NCI-H2227 (cell line): Measurements from ENCODE around the gene CALHM5.

Experiments used
- DNase-seq: peaks from one replicate; lab custom pipeline; 2025; ENCODE audit not compliant: unreplicated experiment; lab: John Stamatoyannopoulos, UW

CALHM5 gene

DNA sequence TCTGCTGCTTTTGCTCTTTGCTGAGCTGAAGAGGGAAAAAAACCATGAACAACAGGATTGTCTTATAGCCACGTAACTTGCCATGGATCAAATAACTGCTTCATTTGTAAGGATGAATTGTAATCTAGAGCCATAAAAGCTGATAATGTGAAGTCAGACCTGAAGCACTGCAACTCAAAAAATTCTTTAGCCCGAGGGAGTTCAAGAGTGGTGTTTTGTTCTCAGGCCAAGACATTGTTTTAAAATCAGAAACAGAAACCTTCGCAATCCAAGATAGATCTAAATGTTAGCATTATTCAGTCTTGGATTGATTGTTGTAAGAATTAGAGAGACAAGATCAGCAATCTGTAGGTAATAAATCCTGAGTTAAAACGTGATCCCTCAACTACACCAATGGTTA, 34.2 kb downstream of the CALHM5 start, which contains the start of gene TRAPPC3L:
Gene TRAPPC3L (minus strand): TSS at position 34 of the 400 bp plus-strand sequence. CDS start 170 bp downstream, outside the sequence.
- DNase-seq = no peak

DNA sequence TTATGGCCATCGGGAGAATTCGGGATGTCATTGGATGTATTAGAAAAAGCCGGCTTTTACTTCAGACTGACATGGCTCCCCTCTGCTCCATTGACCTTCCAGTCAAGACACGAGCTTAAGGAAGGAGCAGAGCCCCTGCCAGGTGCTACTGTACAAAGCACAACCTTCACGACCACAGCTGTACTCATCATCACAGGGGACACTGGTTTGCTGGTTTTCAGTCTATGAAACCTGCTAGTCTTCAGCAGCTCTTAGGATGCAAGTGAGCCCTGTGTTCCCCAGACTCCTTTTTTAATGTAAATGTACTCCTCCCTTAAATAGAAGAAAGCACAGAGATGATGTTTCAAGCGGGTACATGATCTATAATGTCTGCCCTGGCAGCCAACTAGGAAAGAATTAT, 35.9 kb downstream of the CALHM5 start:
- no peak for DNase-seq

DNA sequence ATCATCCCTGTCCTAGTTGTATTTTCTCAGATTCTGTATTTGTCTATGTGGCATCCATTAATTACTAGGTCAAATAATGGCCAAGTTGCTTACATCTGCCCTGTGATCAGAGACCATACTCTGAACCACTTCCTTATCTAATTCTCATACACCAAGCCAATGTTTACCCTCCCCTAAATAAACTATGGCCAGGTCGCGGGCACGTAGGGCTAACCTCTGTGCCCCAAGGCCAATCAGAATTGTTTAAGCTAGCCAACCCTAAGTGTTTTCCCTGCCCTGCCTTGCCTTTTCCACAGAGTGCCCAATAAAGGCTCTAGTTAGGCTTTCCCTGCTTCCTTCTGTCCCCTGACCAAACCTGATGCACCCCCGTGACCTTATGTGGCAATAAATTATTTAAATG, 39.4 kb downstream of the CALHM5 start:
- DNase-seq = no peak

DNA sequence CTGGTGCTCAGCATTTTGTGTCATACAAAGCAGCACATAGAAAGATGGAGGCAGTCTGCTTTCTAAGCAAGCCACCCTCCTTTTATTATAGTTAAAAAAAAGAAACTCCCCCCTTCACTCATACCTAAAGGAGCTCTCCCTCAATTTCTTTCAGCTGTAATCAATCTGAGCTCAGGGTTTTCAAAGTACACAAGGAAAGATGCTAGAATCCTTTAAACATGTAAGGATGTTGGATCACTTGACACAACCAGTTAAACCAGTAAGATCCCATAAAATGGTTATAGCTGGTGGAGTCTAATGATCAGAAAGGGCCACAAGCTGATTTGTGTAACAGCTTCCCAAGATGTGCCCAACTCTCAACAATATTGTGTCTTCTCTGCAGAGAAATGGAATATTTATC, 42.0 kb downstream of the CALHM5 start, which contains the start of gene CALHM4:
Gene CALHM4 (plus strand): TSS at position 301 of the 400 bp plus-strand sequence. CDS start 43 bp downstream, at position 344.
- no peak for DNase-seq

DNA sequence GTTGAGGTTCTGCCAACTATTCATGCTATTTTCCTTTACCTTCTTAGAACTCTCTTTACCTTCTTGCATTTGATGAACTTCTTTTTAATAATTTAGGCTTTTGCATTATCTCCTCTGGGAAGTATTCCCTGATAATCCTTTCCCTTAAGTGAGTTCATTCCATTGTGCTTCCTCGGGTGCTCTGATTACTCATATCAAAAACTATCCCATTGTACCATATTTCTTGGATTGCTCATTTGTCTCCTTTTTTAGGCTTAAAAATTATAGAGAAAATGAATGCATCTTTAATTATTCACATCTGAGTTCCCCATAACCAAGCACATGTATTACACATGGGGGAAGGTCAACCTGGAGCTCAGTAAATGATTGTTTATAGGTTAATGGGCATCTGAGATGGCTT, 44.6 kb downstream of the CALHM5 start:
- DNase-seq = no peak

DNA sequence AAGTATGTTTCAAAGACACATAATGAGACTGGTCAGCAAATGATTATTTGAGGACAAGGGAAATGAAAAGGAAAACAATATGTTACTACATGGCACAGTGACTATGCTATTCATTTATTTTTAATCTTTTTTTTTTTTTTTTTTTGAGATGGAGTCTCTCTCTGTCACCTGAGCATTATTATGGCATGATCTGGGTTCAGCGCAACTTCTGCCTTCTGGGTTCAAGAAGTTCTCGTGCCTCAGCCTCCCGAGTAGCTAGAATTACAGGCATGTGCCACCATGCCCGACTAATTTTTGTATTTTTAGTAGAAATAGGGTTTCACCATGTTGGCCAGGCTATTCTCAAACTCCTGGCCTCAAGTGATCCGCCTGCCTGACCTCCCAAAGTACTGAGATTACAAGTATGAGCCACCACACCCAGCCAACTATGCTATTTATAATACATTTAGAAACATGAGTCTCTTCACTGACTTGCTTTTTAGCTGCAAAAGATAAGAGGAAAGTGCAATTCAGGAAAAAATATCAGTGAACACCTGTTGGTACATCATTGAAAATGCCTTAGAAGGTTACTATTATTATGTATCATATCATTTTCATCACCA, 45.5 kb downstream of the CALHM5 start:
- no peak for DNase-seq

DNA sequence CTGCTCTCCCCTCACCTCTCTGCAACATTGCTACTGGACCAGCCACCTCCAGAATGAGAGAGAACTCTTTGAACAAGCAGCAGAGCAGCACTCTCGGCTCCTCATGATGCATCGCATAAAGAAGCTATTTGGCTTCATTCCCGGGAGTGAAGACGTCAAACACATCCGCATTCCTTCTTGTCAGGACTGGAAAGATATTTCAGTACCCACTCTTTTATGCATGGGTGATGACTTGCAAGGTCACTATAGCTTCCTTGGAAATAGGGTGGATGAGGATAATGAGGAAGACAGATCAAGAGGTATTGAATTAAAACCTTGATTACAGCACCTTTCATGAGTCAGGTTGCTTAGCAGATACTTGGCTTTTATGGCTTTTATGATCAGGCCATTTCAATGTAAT, 46.5 kb downstream of the CALHM5 start:
- DNase-seq = peak; percentile 19

DNA sequence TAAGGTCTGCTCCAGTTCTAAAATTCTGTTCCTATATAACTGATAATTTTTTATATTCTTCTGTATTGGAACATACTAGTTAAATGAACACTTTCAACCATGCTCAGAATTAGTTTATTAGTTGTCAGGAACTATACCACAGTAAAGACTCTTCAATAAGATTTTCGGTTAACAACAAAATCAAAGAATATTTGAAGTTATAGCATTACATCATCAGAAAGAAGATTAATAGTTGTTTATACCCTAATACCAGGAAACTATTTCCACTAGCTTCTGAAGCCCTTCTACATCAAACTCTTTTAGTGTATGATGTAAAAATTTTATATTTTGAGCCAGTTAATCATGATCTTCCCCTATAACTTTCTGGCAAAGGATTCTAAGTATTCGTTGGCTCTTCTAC, 48.7 kb downstream of the CALHM5 start:
- DNase-seq = no peak

DNA sequence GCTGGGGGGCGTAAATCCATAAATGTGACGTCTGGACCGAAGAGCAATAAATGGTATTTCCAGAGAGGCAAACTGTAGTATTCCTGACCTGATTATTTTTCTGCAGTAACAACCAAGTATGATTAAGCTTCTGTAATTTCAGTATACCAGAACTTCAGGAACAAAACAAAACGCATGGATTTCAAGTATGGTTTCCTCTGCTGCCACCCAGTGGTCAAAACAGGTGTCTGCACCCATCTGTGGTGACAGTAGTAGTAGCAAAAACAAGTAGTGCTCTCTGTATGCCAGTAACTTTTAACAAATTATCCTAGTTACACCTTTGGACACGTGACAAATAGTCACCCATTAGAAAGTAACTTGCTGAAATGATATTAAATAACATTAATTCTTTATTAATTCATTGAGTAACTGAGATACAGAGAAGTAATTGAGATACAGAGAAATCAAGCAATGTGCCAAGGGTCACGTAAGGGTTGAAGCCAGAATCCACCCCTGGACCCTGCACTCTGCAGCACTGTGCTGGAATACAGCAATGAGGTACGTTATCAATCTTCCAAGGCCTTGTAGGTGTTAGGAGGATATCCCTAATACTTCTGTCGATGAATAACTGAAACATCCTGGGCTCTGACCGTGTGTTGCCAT, 50.1 kb downstream of the CALHM5 start:
- peak; percentile 67 for DNase-seq

DNA sequence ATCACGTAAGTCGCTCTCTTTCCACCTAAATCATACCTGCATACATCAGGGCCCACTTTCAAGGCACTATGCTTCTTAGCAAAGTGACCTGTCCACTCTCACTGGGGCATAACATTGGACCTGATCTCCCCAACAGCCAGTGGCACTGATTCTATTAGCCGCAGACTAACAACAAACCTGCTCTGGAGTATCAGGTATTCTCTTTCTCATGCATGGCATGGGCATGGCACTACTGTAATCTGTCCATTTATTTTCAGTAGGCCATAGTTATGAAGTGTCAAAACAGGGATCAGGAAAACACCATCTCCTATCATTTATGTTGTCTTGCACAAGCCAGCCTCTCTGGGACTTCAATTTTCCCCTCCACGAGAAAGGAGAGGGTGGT, 50.6 kb downstream of the CALHM5 start:
- DNase-seq = no peak

DNA sequence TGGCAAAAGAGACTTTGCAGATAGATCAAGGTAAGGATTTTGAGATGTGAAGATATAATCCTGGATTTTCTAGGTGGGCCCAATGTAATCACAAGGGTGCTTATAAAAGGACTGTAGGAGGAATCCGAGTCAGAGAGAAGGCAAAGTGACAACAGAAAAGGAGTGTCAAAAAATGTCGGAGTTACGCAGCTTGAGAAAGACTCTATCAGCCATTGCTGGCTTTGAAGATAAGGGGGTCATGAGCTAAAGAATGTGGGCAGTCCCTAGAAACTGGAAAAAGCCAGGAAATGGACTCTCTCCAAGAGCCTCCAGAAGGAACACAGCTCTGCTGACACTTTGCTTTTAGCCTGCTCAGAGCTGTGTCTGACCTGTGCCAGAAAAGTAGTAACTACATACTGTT, 51.2 kb downstream of the CALHM5 start:
- DNase-seq = no peak

DNA sequence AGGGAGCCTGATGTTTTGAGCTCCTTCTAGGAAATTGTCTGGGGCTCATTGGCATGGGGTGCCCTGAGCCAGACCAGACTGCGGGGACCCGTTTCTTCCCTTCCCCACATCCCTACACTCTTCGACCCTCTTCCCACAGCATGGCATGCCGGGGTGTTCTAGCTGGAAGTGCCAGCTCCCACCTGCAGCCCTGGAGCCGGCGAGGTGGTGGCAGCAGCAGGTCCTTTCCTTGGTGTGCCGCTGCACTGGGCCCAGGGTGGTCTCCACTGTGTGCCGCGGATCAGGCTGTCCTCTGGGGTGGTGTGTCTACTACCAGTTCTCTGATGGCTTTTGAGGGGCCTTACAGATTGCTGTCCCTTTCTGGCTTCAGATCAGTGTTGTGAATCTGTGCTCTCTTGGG, 52.4 kb downstream of the CALHM5 start:
- no peak for DNase-seq

DNA sequence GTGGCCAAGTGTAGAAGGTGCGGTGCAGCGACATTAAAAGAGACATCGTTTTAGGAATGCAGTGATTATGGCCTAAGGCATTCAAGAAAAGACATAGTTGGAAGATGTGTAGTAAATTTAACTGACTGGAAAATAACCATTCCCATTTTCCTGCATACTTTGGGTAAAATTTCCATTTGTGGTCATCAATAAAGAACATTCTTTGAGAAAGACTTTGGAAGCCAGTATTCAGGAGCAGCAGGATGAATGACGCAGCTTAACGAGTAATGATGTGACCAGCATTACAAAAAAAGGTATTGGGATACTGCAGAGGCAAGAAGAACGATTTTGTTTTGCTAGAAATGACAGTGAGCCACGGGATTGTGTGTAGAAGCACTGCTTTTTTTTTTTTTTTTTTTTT, 52.9 kb downstream of the CALHM5 start:
- no peak for DNase-seq

DNA sequence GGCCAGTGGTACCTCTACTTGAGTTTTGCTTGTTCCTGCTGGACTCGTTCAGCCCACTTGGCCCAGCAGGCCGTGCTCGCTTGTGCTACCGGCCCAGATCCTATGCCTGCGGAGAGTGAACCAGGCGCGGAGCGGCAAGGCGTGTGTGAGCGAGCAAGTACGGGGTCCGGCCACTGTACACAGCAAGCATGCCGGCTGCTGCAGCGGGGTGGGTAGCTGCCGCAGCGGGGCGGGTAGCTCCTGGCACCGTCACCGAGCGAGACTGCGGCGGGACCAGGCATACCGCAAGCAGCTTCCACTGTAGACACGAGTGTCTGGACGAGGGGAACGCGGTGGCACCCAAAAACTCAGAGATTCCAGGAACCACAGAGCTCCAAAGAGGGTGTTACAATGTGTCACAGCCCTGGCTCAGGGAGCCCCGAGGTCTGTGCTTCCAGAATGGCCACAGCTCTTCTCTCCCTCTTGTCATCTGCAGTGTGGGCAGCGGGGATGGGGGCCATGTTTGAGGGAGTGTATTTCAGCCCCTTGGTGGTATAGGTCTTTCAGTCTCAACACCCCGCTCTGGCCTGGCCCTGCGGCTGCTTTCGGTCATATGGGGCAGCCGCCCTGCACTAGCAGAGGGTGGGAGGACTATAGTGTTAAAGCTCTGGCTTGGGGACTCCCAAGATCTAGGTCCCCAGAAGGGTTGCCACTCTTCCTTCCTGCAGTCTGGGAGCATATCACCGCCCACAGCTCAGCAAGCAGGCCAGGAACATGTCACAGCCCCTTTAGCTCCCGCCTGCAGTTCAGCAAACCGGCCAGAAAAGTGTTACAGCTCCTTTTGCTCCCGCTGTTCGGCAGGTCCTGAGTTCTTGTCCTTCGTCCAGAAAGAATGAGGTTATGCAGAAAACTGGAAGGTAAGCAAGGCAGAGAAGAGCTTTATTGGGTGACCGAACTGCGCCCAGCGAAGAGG, 53.8 kb downstream of the CALHM5 start:
- DNase-seq = peak; percentile 55

DNA sequence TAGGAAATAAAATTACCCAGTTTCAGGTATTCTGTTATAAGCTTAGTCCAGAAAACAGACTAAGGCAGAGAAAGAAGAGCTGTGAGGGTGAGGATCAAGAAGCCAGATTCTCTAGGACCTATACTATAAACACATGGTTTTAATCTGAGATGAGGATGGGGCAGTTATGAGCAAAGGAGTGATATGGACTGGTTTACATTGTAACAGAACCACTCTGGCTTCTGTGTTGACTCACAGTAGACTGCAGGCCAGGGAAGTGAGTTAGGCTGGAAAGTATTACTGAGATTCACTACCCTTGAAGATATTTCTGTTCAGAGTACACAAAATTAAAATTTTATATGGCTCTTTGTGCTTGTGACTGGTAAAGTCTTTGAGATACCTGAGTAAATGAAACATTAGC, 56.7 kb downstream of the CALHM5 start:
- no peak for DNase-seq

DNA sequence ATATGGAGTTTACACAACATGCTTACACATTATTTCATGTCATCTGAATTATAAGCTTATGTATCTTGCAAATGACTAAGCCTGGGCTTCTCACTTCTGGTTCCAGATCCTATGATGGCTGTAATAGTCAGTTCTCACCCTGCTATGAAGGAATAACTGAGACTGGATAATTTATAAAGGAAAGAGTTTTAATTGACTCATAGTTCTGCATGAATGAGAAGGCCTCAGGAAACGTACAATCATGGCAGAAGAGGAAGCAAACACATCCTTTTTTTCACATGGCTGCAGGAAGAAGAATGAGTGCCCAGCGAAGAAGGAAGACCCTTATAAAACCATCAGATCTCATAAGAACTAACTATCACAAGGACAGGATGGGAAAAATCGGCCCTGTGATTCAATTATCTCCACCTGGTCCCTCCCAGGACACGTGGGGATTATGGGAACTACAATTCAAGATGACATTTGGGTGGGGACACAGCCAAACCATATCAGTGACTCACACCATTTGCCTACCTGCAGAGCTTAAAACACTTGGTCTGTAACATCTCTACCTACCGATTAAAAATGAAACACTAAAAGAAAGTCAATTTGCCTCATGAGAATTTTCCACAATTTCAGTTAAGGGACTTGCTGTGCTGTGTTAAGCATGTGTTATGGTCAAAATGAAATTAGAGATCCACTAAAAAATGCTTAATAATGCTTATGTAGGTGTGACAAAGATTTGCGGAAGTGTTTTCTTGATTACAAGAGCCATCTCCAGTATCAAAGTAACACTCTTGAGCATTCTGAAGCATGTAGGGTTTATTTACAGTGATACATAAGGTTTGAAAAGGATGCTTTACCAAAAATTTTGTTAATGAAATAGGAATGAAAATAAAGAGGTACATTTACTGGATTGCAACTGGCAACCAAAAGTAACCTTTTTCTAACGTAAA, 57.6 kb downstream of the CALHM5 start:
- no peak for DNase-seq

DNA sequence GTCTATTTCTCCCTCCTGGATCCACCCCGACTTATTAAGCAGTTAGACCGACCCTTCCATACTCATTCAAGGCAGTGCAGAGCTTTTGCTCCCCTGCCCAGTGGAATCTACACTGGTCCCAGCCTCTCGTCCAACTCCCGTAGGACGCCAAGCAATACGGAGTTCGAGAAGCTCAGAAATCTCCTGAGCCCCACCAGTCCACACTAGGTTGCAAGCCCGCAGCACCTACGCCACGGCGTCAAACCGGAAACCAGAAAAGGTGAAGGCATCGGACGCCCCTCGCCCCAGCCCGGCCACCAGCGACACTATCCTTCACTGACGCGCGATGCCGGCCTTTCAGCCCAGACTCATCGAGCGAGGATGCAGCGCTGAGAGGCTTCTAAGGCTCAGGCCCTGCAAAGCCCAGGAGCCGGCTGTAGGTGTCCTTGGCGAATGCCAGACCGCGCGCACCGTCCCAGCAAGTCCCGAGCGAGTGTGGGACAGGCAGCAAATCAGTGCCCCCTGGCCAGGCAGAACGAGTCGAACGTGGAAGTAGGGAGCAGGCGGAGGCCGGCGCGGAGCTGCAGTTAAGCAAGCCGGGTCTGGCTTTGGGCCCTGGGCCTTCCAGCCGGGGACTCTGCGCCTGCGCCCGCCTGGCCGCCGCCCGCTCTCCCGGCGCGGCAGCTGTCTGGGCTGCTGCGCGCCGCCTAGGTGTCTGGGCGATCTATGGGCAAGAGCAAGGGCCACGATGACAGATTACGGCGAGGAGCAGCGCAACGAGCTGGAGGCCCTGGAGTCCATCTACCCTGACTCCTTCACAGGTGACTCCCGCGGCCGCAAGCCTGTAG, 59.6 kb downstream of the CALHM5 start, which contains the start of gene RWDD1:
Gene RWDD1 (plus strand): TSS at position 649 of the 827 bp plus-strand sequence. CDS start 79 bp downstream, at position 728.
- DNase-seq = peak; percentile 96

DNA sequence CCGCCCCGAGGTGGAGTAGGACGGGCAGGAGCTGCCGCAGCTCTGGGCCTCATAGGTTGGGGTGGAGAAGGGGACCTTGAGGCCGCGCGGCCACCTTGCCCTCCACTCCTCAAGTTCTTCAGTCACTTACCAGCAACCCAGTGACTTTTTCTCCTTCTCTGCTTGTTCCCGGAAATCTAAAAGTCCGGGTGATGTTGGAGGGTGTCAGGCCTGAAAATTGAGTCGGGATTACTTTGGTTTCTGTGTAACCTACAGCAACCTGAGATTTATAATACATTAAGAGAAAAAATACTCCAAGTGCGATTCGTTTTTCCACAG, 60.2 kb downstream of the CALHM5 start:
- no peak for DNase-seq

DNA sequence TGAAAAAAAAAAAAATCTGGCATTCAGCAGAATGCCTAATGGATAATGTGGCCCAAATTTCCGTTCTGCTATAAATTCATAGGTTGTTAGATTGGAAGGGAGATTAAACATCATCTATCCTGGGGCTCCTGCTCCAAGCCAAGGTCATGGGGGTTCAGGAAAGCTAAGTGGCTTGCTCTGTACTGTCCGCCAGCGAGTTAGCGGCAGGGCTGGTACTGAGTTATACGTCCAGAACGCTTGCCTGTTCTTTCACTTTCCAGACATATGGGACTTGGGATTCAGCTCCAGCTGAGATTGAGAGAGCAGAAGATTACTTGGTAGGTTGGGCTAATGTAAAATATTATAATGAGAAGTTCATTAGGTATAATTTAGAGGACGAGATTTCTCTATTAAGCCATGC, 60.7 kb downstream of the CALHM5 start:
- no peak for DNase-seq
